Measurements from ENCODE around the gene LHFPL4.

DNA sequence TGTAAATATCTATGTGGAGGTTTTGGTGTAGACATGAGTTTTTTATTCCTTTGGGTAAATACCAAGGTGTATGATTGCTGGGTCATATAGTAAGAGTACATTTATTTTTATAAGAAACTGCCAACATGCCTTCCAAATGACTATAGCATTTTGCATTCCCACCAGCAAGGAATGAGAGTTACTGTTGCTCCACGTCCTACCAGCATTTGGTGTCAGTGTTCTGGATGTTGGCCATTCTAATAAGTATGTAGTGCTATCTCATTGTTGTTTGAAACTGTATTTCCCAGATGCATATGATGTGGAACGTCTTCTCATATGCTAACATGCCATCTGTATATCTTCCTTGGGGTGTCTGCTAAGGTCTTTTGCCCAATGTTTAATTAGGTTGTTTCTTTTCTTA lies 38.7 kb downstream of the LHFPL4 start:
- TF ChIP-seq, protein P1, sequence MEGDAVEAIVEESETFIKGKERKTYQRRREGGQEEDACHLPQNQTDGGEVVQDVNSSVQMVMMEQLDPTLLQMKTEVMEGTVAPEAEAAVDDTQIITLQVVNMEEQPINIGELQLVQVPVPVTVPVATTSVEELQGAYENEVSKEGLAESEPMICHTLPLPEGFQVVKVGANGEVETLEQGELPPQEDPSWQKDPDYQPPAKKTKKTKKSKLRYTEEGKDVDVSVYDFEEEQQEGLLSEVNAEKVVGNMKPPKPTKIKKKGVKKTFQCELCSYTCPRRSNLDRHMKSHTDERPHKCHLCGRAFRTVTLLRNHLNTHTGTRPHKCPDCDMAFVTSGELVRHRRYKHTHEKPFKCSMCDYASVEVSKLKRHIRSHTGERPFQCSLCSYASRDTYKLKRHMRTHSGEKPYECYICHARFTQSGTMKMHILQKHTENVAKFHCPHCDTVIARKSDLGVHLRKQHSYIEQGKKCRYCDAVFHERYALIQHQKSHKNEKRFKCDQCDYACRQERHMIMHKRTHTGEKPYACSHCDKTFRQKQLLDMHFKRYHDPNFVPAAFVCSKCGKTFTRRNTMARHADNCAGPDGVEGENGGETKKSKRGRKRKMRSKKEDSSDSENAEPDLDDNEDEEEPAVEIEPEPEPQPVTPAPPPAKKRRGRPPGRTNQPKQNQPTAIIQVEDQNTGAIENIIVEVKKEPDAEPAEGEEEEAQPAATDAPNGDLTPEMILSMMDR (conservative IDR thresholded peaks at IDR 0.05 in 1 of 2, IDR thresholded peaks at IDR 0.05 in 1 of 2; ENCODE audit: extremely low read depth in 1 of 2, insufficient read depth in 1 of 2, low read depth in 1 of 2, low read length in 2 of 2) = no peak
- TF ChIP-seq EZH2 (IDR thresholded peaks at IDR 0.05; ENCODE audit: borderline replicate concordance, low read length) = no peak

All from mammary epithelial cell (primary cell).